ENCODE data around the gene KLK6.

- no peak for TF ChIP-seq CTCF (IDR thresholded peaks at IDR 0.05)
- TF ChIP-seq POLR2A (IDR thresholded peaks at IDR 0.05; ENCODE audit: low read length): no peak
- TF ChIP-seq ZFP36 (IDR thresholded peaks at IDR 0.05; ENCODE audit: borderline replicate concordance, partially characterized antibody): no peak
- TF ChIP-seq CHD4 (IDR thresholded peaks at IDR 0.05; ENCODE audit: borderline replicate concordance): no peak
These were observed 32.7 kb upstream of the KLK6 start for GRCh38 chr19:51002089-51002532.
